ENCODE data around the gene SULF2.
A peak's percentile ranks its signal among the peaks of the same experiment; 100 is the strongest.

The SULF2 gene

GRCh38 chr20:47664744-47665143 is 120.5 kb downstream of the SULF2 start:
- no peak overlapping the region for H3K4me3 ChIP-seq (ENCODE audit: low read depth in 1 of 2, low read length in 1 of 2)
- no peak for TF ChIP-seq CTCF (IDR thresholded peaks at IDR 0.05)
- no peaks in the 10 kb centered on the region for H3K4me1 ChIP-seq (ENCODE audit: control insufficient read depth in 1 of 2, insufficient read depth in 1 of 2, low read depth in 1 of 2, low read length in 1 of 2)
- H3K36me3 ChIP-seq: peaks cover 97% of the 10 kb centered on the region
- no peaks in the 10 kb centered on the region for H3K27me3 ChIP-seq
- H3K9me3 ChIP-seq: no peaks in the 10 kb centered on the region
- no peak overlapping the region for H3K27ac ChIP-seq

GRCh38 chr20:47664068-47664437 is 121.2 kb downstream of the SULF2 start:
- H3K36me3 ChIP-seq: peaks cover 97% of the 10 kb centered on the region
- no peaks in the 10 kb centered on the region for H3K4me1 ChIP-seq (ENCODE audit: control insufficient read depth in 1 of 2, insufficient read depth in 1 of 2, low read depth in 1 of 2, low read length in 1 of 2)
- H3K27ac ChIP-seq: no peak overlapping the region
- H3K27me3 ChIP-seq: no peaks in the 10 kb centered on the region
- no peak overlapping the region for H3K4me3 ChIP-seq (ENCODE audit: low read depth in 1 of 2, low read length in 1 of 2)
- TF ChIP-seq CTCF (IDR thresholded peaks at IDR 0.05): no peak
- no peaks in the 10 kb centered on the region for H3K9me3 ChIP-seq

GRCh38 chr20:47663354-47664067 is 121.8 kb downstream of the SULF2 start:
- Histone ChIP-seq H3K27me3 (no peaks in the 10 kb centered on the region), H3K36me3 (peaks cover 97% of the 10 kb centered on the region)
- TF ChIP-seq CTCF (IDR thresholded peaks at IDR 0.05): peak; percentile 90

GRCh38 chr20:47662483-47663353 is 122.6 kb downstream of the SULF2 start:
- Histone ChIP-seq H3K4me1 (ENCODE audit: control insufficient read depth in 1 of 2, insufficient read depth in 1 of 2, low read depth in 1 of 2, low read length in 1 of 2) (no peaks in the 10 kb centered on the region), H3K27ac (no peak overlapping the region), H3K27me3 (no peaks in the 10 kb centered on the region), H3K4me3 (ENCODE audit: low read depth in 1 of 2, low read length in 1 of 2) (no peak overlapping the region), H3K9me3 (no peaks in the 10 kb centered on the region), H3K36me3 (peaks cover 97% of the 10 kb centered on the region)
- TF ChIP-seq CTCF (IDR thresholded peaks at IDR 0.05): no peak

More at GRCh38 chr20:47663354-47664067, 121.8 kb downstream of the SULF2 start:
- Histone ChIP-seq H3K4me3 (ENCODE audit: low read depth in 1 of 2, low read length in 1 of 2) (no peak overlapping the region), H3K9me3 (no peaks in the 10 kb centered on the region), H3K27ac (no peak overlapping the region), H3K4me1 (ENCODE audit: control insufficient read depth in 1 of 2, insufficient read depth in 1 of 2, low read depth in 1 of 2, low read length in 1 of 2) (no peaks in the 10 kb centered on the region)

GRCh38 chr20:47661714-47662113 is 123.6 kb downstream of the SULF2 start:
- no peaks in the 10 kb centered on the region for H3K4me1 ChIP-seq (ENCODE audit: control insufficient read depth in 1 of 2, insufficient read depth in 1 of 2, low read depth in 1 of 2, low read length in 1 of 2)
- no peak overlapping the region for H3K4me3 ChIP-seq (ENCODE audit: low read depth in 1 of 2, low read length in 1 of 2)
- no peak overlapping the region for H3K27ac ChIP-seq
- no peaks in the 10 kb centered on the region for H3K9me3 ChIP-seq
- peaks cover 100% of the 10 kb centered on the region for H3K36me3 ChIP-seq
- TF ChIP-seq CTCF (IDR thresholded peaks at IDR 0.05): no peak
- H3K27me3 ChIP-seq: no peaks in the 10 kb centered on the region

Measured in neutrophil (primary cell).